NCI-H146 (cell line): ENCODE data around the gene CLPX.
"Not testable (repeated sequence)": the region's sequence is repeated elsewhere in the genome, so short reads cannot be mapped to it uniquely, and the experiment has no call there.

Source experiments
- DNase-seq: peaks from one replicate; lab custom pipeline; 2025; lab: John Stamatoyannopoulos, UW

CLPX gene

GRCh38 chr15:65184868-65185717 is at the start of gene CLPX:
TSS of gene CLPX (minus strand) at chr15:65185342. CDS start at chr15:65185153, 189 bp downstream.
- DNase-seq, result peak; percentile 92

DNA sequence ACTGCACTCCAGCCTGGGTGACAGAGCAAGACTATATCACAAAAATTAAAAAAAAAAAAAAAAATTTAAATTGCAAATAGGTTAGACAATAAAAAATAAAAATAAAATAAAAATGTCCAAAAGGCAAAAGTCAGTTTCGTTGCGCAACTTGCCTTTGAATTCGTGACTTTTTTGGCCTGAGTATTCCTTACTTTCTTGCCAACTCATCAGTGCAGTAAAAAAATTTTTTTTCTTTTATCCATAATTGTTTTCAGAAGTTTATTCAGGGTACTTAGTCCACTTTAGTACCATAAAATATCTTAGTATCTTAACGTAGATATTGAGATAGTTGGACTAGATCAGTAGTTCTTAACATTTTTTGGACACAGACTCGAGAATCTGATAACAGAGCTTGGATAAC is 48.6 kb upstream of the CLPX start:
- no peak for DNase-seq

- no peak for DNase-seq
Observed at GRCh38 chr15:65232520-65232919, 47.4 kb upstream of the CLPX start.

- DNase-seq, result no peak
Observed at GRCh38 chr15:65231306-65231705, 46.2 kb upstream of the CLPX start.

- not testable (repeated sequence) for DNase-seq
Observed at GRCh38 chr15:65226901-65227300, 41.8 kb upstream of the CLPX start.

GRCh38 chr15:65226221-65226620 is 41.1 kb upstream of the CLPX start:
- no peak for DNase-seq

GRCh38 chr15:65223996-65224395 is 38.9 kb upstream of the CLPX start:
- no peak for DNase-seq

DNA sequence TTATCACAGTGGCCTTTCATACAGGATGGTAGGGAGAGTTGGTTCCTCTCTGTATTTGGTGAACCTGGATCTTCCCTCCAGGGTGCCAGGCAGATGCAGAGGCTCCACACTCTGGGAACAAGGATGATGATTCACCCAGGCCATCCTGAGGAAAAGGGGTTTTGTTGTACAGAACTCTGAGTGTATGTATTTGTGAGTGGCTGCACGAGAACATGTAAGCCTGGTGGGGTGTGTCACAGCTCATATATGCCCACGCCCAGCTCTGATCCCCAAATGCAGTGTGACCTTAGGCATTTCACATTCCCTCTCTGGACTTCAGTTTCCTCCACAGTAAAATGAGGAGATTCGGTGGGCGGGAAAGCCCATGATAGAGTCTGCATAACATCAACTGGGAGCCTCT is 37.7 kb upstream of the CLPX start:
- DNase-seq, result no peak

- DNase-seq, result no peak
Observed at GRCh38 chr15:65221697-65222096, 36.6 kb upstream of the CLPX start.

- DNase-seq, result no peak
Observed at GRCh38 chr15:65219137-65219536, 34.0 kb upstream of the CLPX start.

- DNase-seq, result no peak
Observed at GRCh38 chr15:65217526-65218482, 32.7 kb upstream of the CLPX start.

DNA sequence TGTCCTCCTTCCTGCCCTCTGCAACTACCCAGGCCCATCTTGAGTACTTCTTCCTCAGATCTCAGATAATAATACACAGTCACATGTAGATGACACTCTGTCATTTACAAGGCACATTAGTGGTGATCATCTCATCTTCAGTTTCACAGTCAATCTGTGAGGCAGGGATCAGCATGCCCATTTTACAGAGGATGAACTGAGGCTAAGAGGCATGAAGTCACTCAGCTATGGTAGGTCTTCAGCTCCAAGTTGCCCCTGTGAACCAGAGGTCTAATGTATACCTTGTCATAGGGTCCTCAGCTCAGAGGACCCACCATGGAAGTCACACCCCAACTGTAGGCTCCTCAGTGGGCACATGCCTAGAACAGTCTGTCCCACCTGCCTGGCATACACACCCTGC is 30.4 kb upstream of the CLPX start:
- DNase-seq, result no peak

DNA sequence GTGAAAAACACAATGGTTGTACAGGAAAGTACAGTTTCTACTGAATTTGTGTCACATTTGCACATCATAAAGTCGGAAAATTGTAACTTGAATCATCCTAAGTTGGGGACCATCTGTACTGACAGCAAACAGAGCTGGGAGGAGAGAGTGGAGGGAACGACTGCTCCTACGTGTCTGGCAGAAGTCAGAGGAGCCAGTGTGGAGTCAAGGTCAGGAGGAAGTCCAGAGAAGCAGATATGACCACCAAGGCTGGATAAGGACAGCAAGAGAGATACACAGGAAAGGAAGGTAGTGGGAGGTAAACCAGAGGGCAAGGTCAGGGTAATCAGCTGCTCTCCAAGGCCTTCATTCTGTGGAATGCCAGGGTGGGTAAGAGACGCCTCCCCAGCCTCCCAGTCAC is 28.9 kb upstream of the CLPX start:
- DNase-seq, result no peak

DNA sequence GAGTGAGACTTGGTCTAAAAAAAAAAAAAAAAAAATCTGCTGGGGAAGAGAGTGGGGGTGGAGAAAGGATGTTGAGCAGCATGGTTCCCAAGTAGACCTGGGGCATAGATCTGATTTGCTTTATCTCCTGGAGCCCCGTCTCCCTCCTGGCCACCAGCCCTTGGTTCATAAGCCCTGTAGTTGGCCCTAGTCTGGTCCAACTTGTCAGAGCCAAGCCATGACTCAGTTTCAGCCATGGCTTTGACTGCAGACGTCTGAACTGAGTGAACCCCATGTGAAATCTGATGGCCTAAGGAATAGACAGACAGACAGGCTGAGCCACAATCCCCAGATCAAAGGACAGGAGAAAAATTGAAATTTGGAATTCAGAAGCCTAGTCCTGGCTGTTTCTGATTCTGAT is 28.1 kb upstream of the CLPX start:
- DNase-seq, result no peak

DNA sequence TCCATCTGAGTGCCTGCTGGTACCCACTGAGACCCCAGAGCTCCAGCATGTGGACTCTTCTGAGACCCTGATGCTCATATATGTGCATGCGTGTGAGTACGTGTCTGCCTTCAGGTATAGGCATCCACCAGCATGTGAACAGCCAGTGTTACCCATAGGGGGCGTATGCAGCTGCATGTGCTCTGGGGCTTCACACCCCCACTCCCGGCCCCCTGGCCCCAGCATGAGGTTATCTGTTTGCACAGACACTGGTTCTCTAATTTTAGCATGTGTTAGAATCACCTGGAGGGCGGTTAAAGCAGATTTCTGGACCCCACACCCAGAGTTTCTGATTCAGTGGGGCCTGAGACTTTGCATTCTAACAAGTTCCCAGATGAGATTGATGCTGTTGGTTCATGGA is 27.0 kb upstream of the CLPX start:
- DNase-seq, result peak; percentile 59

- no peak for DNase-seq
Observed at GRCh38 chr15:65211482-65211982, 26.4 kb upstream of the CLPX start.

DNA sequence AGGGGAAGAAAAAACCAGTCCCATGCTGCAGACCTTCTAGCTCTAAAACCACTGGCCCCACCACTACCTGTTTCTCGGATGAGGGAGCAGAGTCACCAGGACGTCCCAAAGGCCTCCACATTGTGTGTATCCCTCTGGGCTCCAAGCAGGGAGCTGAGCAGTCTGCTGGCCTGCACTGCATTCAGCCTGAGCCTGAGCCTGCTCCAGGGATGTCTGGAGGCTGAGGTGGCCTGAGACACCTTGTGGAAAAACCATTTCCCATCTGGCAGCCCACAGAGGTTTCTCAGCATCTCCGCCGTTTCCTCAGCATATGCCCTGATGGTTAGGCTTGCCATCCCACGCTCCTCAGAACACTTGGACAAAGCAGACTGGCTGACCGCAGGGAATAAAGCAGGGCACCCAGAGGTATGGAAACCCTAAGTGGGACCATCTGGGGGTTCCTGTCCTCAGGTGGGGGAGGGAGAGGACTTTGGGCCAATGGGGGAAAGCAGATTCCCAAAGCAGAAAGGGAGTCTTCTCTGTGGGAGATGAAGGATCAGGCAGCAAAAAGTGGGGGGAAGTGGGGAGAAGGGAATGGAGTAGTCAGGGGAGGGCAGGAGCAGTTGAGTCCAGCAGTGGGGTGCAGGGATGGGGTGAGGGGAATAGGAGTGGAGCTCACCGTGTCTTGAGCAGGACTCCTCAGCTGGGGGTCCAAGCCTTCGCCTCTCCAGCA is 25.8 kb upstream of the CLPX start, which contains the start of gene CILP:
TSS of gene CILP (minus strand) at position 704 of the 712 bp plus-strand sequence. CDS start 1,718 bp downstream, outside the sequence.
- no peak for DNase-seq

GRCh38 chr15:65209701-65210643 is 24.8 kb upstream of the CLPX start:
- DNase-seq, result no peak

DNA sequence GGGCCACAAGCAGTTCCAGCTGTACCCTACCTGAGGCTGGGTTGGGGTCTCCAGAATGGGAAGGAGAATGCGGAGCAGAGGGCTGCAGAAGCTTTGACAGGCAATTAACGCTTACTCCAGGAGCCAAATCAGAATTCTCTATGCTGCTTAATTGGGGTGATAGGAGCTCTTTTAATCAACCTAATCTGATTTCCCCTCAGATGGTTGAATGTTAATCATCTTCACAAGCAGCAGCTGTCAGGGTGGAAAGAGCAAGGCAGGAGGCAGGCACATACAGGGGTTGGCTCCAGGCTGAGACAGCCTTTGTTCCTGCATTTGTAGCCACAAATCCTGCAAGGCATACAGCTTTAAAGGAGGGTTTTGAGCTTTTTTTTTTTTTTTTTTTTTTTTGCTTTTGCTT is 23.5 kb upstream of the CLPX start:
- no peak for DNase-seq

- no peak for DNase-seq
Observed at GRCh38 chr15:65207280-65207840, 22.2 kb upstream of the CLPX start.
